Measurements from ENCODE around the gene NPC2.

GRCh38 chr14:74478996-74479635 lies 14.0 kb downstream of the NPC2 start:
- TF ChIP-seq EZH2 (IDR thresholded peaks at IDR 0.05; ENCODE audit: insufficient read depth, poor library complexity, severe bottlenecking) = no peak
- TF ChIP-seq EZH2phosphoT487 (IDR thresholded peaks at IDR 0.05; ENCODE audit: insufficient read depth, low read depth) = no peak
